Measurements from ENCODE around the gene H2AZ2. TPM values are rescaled to one million over a fixed set of nuclear protein-coding genes. Genes with fewer than 3 reads are reported as not detected.

The H2AZ2 gene
- total RNA-seq, 2 donors from 2014 or later: 111 to 146 TPM

- Histone ChIP-seq H3K27me3 (replicated peaks; ENCODE audit: insufficient read depth) (no peaks in the 10 kb centered on the region), H3K36me3 (peaks cover 0 to 14% of the 10 kb centered on the region in 2 donors), H3K4me3 (no peak overlapping the region), H3K9me3 (no peaks in the 10 kb centered on the region), H3K27ac (no peak overlapping the region), H3K4me1 (replicated peaks) (peaks cover 3% of the 10 kb centered on the region)
- intact Hi-C loops (cut with DNase I): no loop called here
- TF ChIP-seq CTCF (IDR thresholded peaks at IDR 0.05): no peak
- TF ChIP-seq POLR2AphosphoS5 (IDR thresholded peaks at IDR 0.05): no peak
- TF ChIP-seq POLR2A (IDR thresholded peaks at IDR 0.05): no peak
- WGBS: 97% methylated on average over 5 of the region's 5 CpGs
- no peak for DNase-seq (ENCODE audit: low spot score)
Observed at GRCh38 chr7:44802418-44803025, 45.4 kb downstream of the H2AZ2 start.

GRCh38 chr7:44801890-44802289 is 46.0 kb downstream of the H2AZ2 start:
- DNase-seq (ENCODE audit: low spot score): no peak
- Histone ChIP-seq H3K4me3 (no peak overlapping the region), H3K36me3 (peaks cover 0 to 14% of the 10 kb centered on the region in 2 donors), H3K9me3 (no peaks in the 10 kb centered on the region), H3K27me3 (replicated peaks; ENCODE audit: insufficient read depth) (no peaks in the 10 kb centered on the region), H3K27ac (no peak overlapping the region), H3K4me1 (replicated peaks) (peaks cover 3% of the 10 kb centered on the region)
- intact Hi-C loops (cut with DNase I): no loop called here
- WGBS: 88% methylated on average over 5 of the region's 5 CpGs
- TF ChIP-seq POLR2A (IDR thresholded peaks at IDR 0.05) (no peak), POLR2AphosphoS5 (IDR thresholded peaks at IDR 0.05) (no peak), CTCF (IDR thresholded peaks at IDR 0.05) (no peak)

DNA sequence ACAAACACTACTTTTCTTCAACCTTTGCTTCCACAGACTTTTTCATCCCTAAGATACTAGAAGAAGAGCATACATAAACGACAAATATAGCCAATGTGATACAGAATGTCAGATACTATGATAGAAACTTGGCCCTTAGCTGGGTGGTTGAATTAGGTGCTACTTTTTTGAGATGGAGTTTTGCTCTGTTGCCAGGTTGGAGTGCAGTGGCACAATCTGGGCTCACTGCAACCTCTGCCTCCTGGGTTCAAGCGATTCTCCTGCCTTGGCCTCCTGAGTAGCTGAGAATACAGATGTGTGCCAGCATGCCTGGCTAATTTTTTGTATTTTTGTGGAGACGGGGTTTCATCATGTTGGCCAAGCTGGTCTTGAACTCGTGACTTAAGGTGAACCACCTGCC is 47.9 kb downstream of the H2AZ2 start:
- Histone ChIP-seq H3K4me3 (no peak overlapping the region), H3K27me3 (replicated peaks; ENCODE audit: insufficient read depth) (no peaks in the 10 kb centered on the region), H3K9me3 (no peaks in the 10 kb centered on the region), H3K4me1 (replicated peaks) (peaks cover 3% of the 10 kb centered on the region), H3K27ac (no peak overlapping the region), H3K36me3 (peaks cover 0 to 14% of the 10 kb centered on the region in 2 donors)
- 79% methylated on average over 4 of the region's 4 CpGs for WGBS
- no peak for DNase-seq (ENCODE audit: low spot score)
- TF ChIP-seq POLR2AphosphoS5 (IDR thresholded peaks at IDR 0.05): no peak
- TF ChIP-seq CTCF (IDR thresholded peaks at IDR 0.05): no peak
- no peak for TF ChIP-seq POLR2A (IDR thresholded peaks at IDR 0.05)
- intact Hi-C loops (cut with DNase I): no loop called here

DNA sequence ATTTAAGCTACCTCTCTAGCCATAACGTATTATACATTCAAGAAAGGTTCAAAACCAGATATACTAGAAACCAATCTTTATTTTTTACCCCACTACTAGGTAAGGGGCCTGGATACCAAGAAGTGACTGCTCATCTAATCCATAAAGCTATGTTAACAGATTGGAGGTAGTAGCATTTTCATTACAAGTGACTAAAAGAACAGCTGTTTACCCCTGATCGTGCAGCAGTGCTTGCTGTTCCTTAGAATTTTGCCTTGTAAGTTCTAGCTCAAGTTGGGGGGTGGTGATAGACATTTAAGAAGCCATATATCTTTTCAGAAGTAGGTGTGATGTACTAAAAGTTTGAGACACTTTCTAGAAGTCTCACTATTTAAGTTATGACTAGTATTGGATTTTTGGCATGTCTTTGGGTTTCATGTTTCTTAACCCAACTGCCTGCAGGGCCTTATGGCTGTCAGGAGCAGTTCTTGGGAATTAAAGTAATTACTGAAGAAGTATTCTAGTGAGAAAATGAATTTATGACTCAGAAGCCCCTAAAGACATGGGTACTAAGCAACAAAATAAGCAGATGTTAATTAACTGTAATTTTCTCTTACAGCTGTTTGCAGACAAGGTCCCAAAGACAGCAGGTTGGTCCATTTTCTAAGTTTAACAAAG is 49.1 kb downstream of the H2AZ2 start:
- no peak for DNase-seq (ENCODE audit: low spot score)
- peak overlapping the region in 1 of 2 donors; percentile 94 for H3K4me3 ChIP-seq
- intact Hi-C loops (cut with DNase I): no loop called here
- TF ChIP-seq CTCF (IDR thresholded peaks at IDR 0.05) (no peak), POLR2A (IDR thresholded peaks at IDR 0.05) (no peak), POLR2AphosphoS5 (IDR thresholded peaks at IDR 0.05) (no peak)
- 5% methylated on average over 2 of the region's 2 CpGs for WGBS
- no peaks in the 10 kb centered on the region for H3K9me3 ChIP-seq
- H3K36me3 ChIP-seq: peaks cover 0 to 6% of the 10 kb centered on the region in 2 donors
- H3K27ac ChIP-seq: peak overlapping the region; percentile 100
- H3K27me3 ChIP-seq (replicated peaks; ENCODE audit: insufficient read depth): no peaks in the 10 kb centered on the region
- H3K4me1 ChIP-seq (replicated peaks): peaks cover 3% of the 10 kb centered on the region

All from prostate gland (tissue), 2 donors.